ENCODE measurements around the gene MUC20.
"Not testable (repeated sequence)": the region's sequence is repeated elsewhere in the genome, so short reads cannot be mapped to it uniquely, and the experiment has no call there.

MUC20 gene

DNA sequence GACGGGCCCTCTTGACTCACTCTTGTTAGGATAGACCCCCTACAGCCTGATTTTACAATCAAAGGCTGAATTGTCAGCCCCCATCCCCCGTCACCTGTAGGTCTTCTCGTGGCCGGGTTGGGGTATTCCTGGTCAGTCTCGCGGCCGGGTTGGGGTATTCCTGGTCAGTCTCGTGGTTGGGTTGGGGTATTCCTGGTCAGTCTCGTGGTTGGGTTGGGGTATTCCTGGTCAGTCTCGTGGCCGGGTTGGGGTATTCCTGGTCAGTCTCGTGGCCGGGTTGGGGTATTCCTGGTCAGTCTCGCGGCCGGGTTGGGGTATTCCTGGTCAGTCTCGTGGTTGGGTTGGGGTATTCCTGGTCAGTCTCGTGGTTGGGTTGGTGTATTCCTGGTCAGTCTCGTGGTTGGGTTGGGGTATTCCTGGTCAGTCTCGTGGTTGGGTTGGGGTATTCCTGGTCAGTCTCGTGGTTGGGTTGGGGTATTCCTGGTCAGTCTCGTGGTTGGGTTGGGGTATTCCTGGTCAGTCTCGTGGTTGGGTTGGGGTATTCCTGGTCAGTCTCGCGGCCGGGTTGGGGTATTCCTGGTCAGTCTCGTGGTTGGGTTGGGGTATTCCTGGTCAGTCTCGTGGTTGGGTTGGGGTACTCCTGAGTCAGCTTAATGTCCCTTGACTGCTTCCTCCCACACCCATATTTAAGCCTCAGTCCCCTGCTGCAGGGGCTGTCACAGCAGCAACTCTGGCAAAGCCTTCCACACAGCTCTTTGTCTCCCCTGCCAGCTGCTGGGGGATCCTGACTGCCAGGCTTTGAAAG, 50.3 kb downstream of the MUC20 start:
- DNase-seq (ENCODE audit: low read depth), result not testable (repeated sequence)

DNA sequence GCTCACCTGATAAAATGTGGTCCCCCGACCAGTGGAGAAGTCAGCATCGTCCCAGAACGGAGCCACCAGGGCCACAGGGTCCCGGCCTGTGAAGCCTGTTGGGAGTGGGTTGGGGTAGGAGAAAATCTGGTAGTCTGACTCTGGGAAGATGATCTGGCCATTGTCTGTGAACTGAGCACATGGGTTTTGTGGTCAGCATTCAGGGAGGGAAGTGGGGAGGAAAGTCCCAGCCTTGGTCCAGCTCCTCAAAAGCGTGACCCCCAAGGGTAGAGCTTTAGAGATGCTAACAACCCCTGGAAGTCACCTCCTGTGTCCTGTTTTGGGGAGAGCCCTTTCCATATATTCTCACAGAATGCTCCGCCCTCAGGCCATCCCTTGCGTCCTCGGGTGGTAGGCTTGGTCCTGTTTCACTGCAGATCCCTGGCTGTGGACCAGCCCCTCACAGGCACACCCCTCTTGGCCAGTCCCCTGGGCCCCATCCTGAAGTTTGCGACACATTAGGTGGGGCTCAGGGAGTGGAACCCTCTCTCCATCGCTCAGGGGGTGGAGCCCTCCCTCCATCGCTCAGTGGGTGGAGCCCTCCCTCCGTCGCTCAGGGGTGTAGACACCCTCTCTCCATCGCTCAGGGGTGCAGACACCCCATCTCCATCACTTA, 51.0 kb downstream of the MUC20 start:
- DNase-seq (ENCODE audit: low read depth), result no peak

GRCh38 chr3:195773956-195774537, 53.3 kb downstream of the MUC20 start:
- no peak for DNase-seq (ENCODE audit: low read depth)

GRCh38 chr3:195774917-195775316, 54.1 kb downstream of the MUC20 start:
- DNase-seq (ENCODE audit: low read depth), result no peak

DNA sequence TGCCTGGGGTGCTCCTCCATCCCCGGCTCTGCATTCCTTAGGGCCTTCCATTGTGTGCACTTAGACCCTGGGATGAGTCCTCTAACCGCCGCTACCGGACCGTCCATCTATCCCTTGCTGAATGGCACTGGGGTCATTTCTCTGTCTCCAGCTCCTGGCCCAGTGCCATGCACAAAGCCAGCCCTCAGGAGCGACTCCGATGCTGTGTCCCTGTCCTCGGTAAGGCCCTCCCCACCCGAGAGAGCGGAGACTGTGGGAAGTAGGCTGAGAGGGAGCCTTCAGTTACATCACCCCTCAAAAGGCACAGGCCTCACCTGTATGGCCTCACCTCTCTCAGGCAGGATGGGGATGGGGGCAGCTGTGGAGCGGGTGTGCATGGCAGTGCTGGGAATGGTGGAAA, 57.2 kb downstream of the MUC20 start:
- DNase-seq (ENCODE audit: low read depth), result no peak

DNA sequence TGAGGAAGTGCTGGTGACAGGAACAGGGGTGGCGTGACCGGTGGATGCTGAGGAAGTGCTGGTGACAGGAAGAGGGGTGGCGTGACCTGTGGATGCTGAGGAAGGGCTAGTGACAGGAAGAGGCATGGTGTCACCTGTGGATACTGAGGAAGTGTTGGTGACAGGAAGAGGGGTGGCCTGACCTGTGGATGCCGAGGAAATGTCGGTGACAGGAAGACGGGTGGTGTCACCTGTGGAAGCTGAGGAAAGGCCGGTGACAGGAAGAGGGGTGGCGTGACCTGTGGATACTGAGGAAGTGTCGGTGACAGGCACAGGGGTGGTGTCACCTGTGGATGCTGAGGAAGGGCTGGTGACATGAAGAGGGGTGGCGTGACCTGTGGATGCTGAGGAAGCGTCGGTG, 60.5 kb downstream of the MUC20 start:
- not testable (repeated sequence) for DNase-seq (ENCODE audit: low read depth)
